HT-29 (cell line): ENCODE results near the gene TARS2. TPM values are rescaled to one million over a fixed set of nuclear protein-coding genes. Genes with fewer than 3 reads are reported as not detected.

Experiments used
- DNase-seq: peaks from one replicate; pipeline ENCODE4 v3.0.0-alpha.2; 2015; ENCODE audit warnings: low spot score
- small RNA-seq: library from RNA; depleted of rRNA; stranded (forward); fragments of <200 nt; gene quantifications from one replicate; pipeline ENCODE3, GENCODE V24; 2014
- total RNA-seq: library from RNA; depleted of rRNA; stranded (reverse); fragments of >200 nt; shearing (Covaris generic); gene quantifications from 2 replicates; pipeline ENCODE4 v1.2.3, GENCODE V29; 2014; rRNA removed

TARS2 gene
- total RNA-seq, 1 experiment from 2014 or later = 19.8 TPM

DNA sequence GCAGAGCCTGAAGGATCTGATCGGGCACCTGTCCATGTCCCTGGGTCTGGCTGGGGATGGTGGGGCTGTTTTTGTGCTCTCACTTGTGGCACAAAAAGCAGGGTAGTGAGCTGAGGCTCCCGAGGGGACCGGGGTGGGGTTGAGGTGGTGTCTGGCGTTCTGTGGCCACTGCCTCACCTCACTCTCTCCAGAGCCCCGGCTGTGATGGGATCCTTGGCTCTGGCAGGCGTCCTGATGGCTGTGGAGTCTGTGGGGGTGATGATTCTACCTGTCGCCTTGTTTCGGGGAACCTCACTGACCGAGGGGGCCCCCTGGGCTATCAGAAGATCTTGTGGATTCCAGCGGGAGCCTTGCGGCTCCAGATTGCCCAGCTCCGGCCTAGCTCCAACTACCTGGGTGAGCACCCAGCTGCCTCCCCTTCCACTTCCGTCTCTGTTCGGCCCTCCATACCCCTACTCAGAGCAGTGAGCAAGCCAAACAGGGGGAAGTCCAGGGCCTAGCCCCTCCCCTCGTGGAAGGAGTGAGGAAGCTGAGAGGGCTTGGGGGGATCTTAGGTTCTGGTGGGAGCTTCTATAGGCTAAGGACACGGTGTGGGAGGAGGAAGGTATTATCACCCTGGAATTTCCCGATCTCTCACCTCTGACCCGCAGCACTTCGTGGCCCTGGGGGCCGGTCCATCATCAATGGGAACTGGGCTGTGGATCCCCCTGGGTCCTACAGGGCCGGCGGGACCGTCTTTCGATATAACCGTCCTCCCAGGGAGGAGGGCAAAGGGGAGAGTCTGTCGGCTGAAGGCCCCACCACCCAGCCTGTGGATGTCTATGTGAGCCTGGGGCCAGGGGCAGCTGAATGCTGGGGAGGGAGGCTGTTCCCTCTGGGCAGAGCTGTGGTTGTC, 69.0 kb downstream of the TARS2 start:
- DNase-seq = no peak

DNA sequence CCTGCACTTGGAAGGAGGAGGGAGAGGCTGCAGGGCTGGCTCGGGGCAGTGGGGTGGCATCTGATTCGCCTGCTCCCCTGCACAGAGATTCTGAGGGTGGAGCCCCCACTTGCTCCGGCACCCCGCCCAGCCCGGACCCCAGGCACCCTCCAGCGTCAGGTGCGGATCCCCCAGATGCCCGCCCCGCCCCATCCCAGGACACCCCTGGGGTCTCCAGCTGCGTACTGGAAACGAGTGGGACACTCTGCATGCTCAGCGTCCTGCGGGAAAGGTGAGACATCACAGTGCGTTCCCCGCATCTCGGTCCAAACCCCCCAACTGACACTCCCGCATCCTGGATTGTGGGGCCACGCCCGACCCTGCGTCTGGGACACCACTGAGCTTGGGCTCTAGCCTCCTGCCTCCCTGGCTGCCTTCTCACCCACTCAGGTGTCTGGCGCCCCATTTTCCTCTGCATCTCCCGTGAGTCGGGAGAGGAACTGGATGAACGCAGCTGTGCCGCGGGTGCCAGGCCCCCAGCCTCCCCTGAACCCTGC, 69.9 kb downstream of the TARS2 start:
- no peak for DNase-seq

Small RNAs within 50 kb of the gene (small RNA-seq; reads per million reads assigned to genes)
- gene MIR4257 = not detected

Other genes starting within 250 kb of the TARS2 start
- gene CA14, start 229.6 kb upstream of the TARS2 start, total RNA-seq = 0.63 TPM in 1 of 2 replicates, not detected in the other
- 117 and 138 TPM in 2 replicates for gene APH1A, start 218.4 kb upstream of the TARS2 start, total RNA-seq
- 0.20 and 0.29 TPM in 2 replicates for gene C1orf54, start 214.6 kb upstream of the TARS2 start, total RNA-seq
- gene CIART, start 204.9 kb upstream of the TARS2 start, total RNA-seq = not detected in 2 replicates
- gene MRPS21, start 193.6 kb upstream of the TARS2 start, total RNA-seq = 44.2 and 47.7 TPM in 2 replicates
- 33.8 and 39.5 TPM in 2 replicates for gene PRPF3, start 165.9 kb upstream of the TARS2 start, total RNA-seq
- gene RPRD2, start 123.3 kb upstream of the TARS2 start, total RNA-seq = 6.7 and 8.0 TPM in 2 replicates
- gene ECM1, start 20.7 kb downstream of the TARS2 start, total RNA-seq = 3.2 and 7.4 TPM in 2 replicates
- not detected in 2 replicates for gene FALEC, start 28.3 kb downstream of the TARS2 start, total RNA-seq
- not detected in 2 replicates for gene ADAMTSL4, start 62.0 kb downstream of the TARS2 start, total RNA-seq
- gene MCL1, start 92.2 kb downstream of the TARS2 start, total RNA-seq = 329 and 338 TPM in 2 replicates
- gene ENSA, start 142.2 kb downstream of the TARS2 start, total RNA-seq = 163 and 200 TPM in 2 replicates
- gene GOLPH3L, start 209.7 kb downstream of the TARS2 start, total RNA-seq = 4.9 and 7.7 TPM in 2 replicates
- gene HORMAD1, start 233.5 kb downstream of the TARS2 start, total RNA-seq = not detected in 2 replicates